ENCODE data around the gene UBTD2. TPM values are rescaled to one million over a fixed set of nuclear protein-coding genes. Genes with fewer than 3 reads are reported as not detected.
A peak's percentile ranks its signal among the peaks of the same experiment; 100 is the strongest.

The UBTD2 gene
- total and polyA plus RNA-seq, 12 donors, result 7.5 to 11.3 (median 8.9) TPM

- no peak for TF ChIP-seq CTCF (IDR thresholded peaks at IDR 0.05)
- Histone ChIP-seq H3K9me3 (peaks cover 0 to 4% (median 0%) of the 10 kb centered on the region in 11 donors), H3K27me3 (no peaks in the 10 kb centered on the region), H3K36me3 (no peaks in the 10 kb centered on the region), H3K4me1 (no peaks in the 10 kb centered on the region), H3K27ac (no peak overlapping the region), H3K4me3 (no peak overlapping the region)
- intact Hi-C loops (cut with DNase I), result no loop called here
- WGBS, 2 donors, result 96% methylated on average over 7 of the region's 7 CpGs
- DNase-seq, result no peak
- ATAC-seq, result no peak
These were observed 27.5 kb upstream of the UBTD2 start for GRCh38 chr5:172311026-172311425.

GRCh38 chr5:172305380-172305779, 21.8 kb upstream of the UBTD2 start:
- Histone ChIP-seq H3K27me3 (no peaks in the 10 kb centered on the region), H3K4me1 (no peaks in the 10 kb centered on the region), H3K9me3 (peaks cover 0 to 19% (median 6%) of the 10 kb centered on the region in 11 donors), H3K4me3 (no peak overlapping the region), H3K27ac (no peak overlapping the region), H3K36me3 (no peaks in the 10 kb centered on the region)
- ATAC-seq (no peak), DNase-seq (no peak)
- WGBS, 2 donors, result 92 to 96% methylated on average over 2 of the region's 2 CpGs
- TF ChIP-seq CTCF (IDR thresholded peaks at IDR 0.05), result no peak
- intact Hi-C loops (cut with DNase I), result no loop called here

- Histone ChIP-seq H3K4me3 (no peak overlapping the region), H3K36me3 (no peaks in the 10 kb centered on the region), H3K27ac (no peak overlapping the region), H3K9me3 (peaks cover 0 to 19% (median 6%) of the 10 kb centered on the region in 11 donors), H3K4me1 (no peaks in the 10 kb centered on the region), H3K27me3 (no peaks in the 10 kb centered on the region)
- no peak for DNase-seq
- peak in 1 of 8 donors; percentile 20 for ATAC-seq
- WGBS, 2 donors, result 78 to 86% methylated on average over 3 of the region's 3 CpGs
- TF ChIP-seq CTCF (IDR thresholded peaks at IDR 0.05), result no peak
- intact Hi-C loops (cut with DNase I), result no loop called here
These were observed 20.2 kb upstream of the UBTD2 start for GRCh38 chr5:172303572-172304335.

- Histone ChIP-seq H3K27ac (no peak overlapping the region), H3K27me3 (no peaks in the 10 kb centered on the region), H3K4me1 (no peaks in the 10 kb centered on the region), H3K4me3 (no peak overlapping the region), H3K36me3 (no peaks in the 10 kb centered on the region), H3K9me3 (peaks cover 0 to 19% (median 6%) of the 10 kb centered on the region in 11 donors)
- WGBS, 2 donors, result 80 to 91% methylated on average over 5 of the region's 5 CpGs
- ATAC-seq, result no peak
- no peak for TF ChIP-seq CTCF (IDR thresholded peaks at IDR 0.05)
- no peak for DNase-seq
- intact Hi-C loops (cut with DNase I), result no loop called here
These were observed 19.6 kb upstream of the UBTD2 start for GRCh38 chr5:172303162-172303561.
